Endodermal cell (in vitro differentiated cells): Measurements from ENCODE around the gene GPR89B. TPM values are rescaled to one million over a fixed set of nuclear protein-coding genes. Genes with fewer than 3 reads are reported as not detected.
"Not testable (repeated sequence)": the region's sequence is repeated elsewhere in the genome, so short reads cannot be mapped to it uniquely, and the experiment has no call there.

Experiments
- DNase-seq: peaks from one replicate; pipeline ENCODE4 v3.0.0-alpha.2; 2017
- H3K27ac ChIP-seq: 2 replicates; pipeline ENCODE4 v1.5.1; 2013; ENCODE audit warnings: mild to moderate bottlenecking, low read depth, low read length, moderate library complexity
- H3K27me3 ChIP-seq: 2 replicates; pipeline ENCODE4 v1.6.1; 2013; ENCODE audit warnings: mild to moderate bottlenecking, low read length, moderate library complexity; ENCODE audit not compliant: insufficient read depth, control insufficient read depth, poor library complexity, severe bottlenecking
- H3K36me3 ChIP-seq: 2 replicates; pipeline ENCODE4 v1.7.0; 2013; ENCODE audit warnings: mild to moderate bottlenecking, low read length, moderate library complexity; ENCODE audit not compliant: control insufficient read depth, insufficient read depth
- H3K4me1 ChIP-seq: one replicate; pipeline ENCODE4 v1.7.0; 2013; ENCODE audit warnings: low read length; ENCODE audit not compliant: control insufficient read depth, insufficient read depth
- H3K4me3 ChIP-seq: 2 replicates; pipeline ENCODE4 v1.5.1; 2013; ENCODE audit warnings: mild to moderate bottlenecking, low read length, moderate library complexity
- H3K9ac ChIP-seq: 2 replicates; pipeline ENCODE4 v1.6.1; 2013; ENCODE audit warnings: mild to moderate bottlenecking, low read length, moderate library complexity; ENCODE audit not compliant: poor library complexity, severe bottlenecking; ENCODE audit errors: extremely low read depth
- H3K9me3 ChIP-seq: 2 replicates; pipeline ENCODE4 v1.6.1; 2013; ENCODE audit warnings: mild to moderate bottlenecking, low read length, moderate library complexity; ENCODE audit not compliant: control insufficient read depth
- H3K27ac Mint-ChIP-seq: 2 replicates; pipeline ENCODE4 v1.8.0; 2020; ENCODE audit warnings: mixed read lengths
- H3K27me3 Mint-ChIP-seq: 2 replicates; pipeline ENCODE4 v1.8.0; 2021; ENCODE audit warnings: mild to moderate bottlenecking, mixed read lengths; ENCODE audit not compliant: insufficient read depth
- H3K36me3 Mint-ChIP-seq: 2 replicates; pipeline ENCODE4 v1.8.0; 2020; ENCODE audit warnings: low read depth, mixed read lengths
- H3K4me1 Mint-ChIP-seq: 2 replicates; pipeline ENCODE4 v1.8.0; 2020; ENCODE audit warnings: mixed read lengths
- H3K4me3 Mint-ChIP-seq: 2 replicates; pipeline ENCODE4 v1.8.0; 2020; ENCODE audit warnings: mild to moderate bottlenecking, moderate library complexity, mixed read lengths
- H3K9me3 Mint-ChIP-seq: 2 replicates; pipeline ENCODE4 v1.8.0; 2020; ENCODE audit warnings: mild to moderate bottlenecking, mixed read lengths
- WGBS, 2 experiments: methylation state at CpG; one replicate each; pipeline versions ENCODE4 v1.1.5 to v1.1.7; 2013; ENCODE audit warnings: missing lambda C conversion rate in 2 of 2, mixed read lengths in 1 of 2; ENCODE audit not compliant: insufficient coverage in 1 of 2, insufficient read length in 1 of 2; 5-methylcytosine and 5-hydroxymethylcytosine counted together
- total RNA-seq, 2 donors: library from RNA; stranded (reverse); fragmentation: NEBNext Ultra II Directional in 1 of 2; extraction: Animal tissue kit (Norgen Biotek cat#: 25700) in 1 of 2; gene quantifications; 2 replicates in 1 of 2; 3 replicates in 1 of 2; pipeline ENCODE4 v1.2.1, GENCODE V29; 2021

GPR89B gene
- total RNA-seq, 2 donors from 2014 or later = 22.7 to 26.6 TPM

- H3K27ac Mint-ChIP-seq, H3K4me3 Mint-ChIP-seq, H3K36me3 ChIP-seq, H3K4me3 ChIP-seq, H3K9me3 Mint-ChIP-seq, H3K4me1 ChIP-seq, DNase-seq, H3K9ac ChIP-seq, H3K27me3 ChIP-seq, H3K27me3 Mint-ChIP-seq, H3K4me1 Mint-ChIP-seq, H3K27ac ChIP-seq, H3K9me3 ChIP-seq: not testable (repeated sequence)
- H3K36me3 Mint-ChIP-seq = peaks cover 14% of the 10 kb centered on the region
- WGBS, 2 experiments = 92% methylated on average over 2 of the region's 2 CpGs; no CpG with 5 or more reads in 1 of the 2 experiments
Measured at GRCh38 chr1:147940456-147940855, 12.2 kb downstream of the GPR89B start.

- not testable (repeated sequence) for H3K9me3 Mint-ChIP-seq, H3K27me3 Mint-ChIP-seq, H3K36me3 Mint-ChIP-seq
Measured at GRCh38 chr1:147942563-147942962, 14.3 kb downstream of the GPR89B start.

GRCh38 chr1:147949517-147949916, 21.3 kb downstream of the GPR89B start:
- not testable (repeated sequence) for H3K4me3 Mint-ChIP-seq, H3K36me3 ChIP-seq, H3K27me3 Mint-ChIP-seq, H3K27me3 ChIP-seq, H3K4me1 Mint-ChIP-seq, DNase-seq, H3K4me3 ChIP-seq, H3K27ac ChIP-seq, H3K9ac ChIP-seq, H3K4me1 ChIP-seq, H3K27ac Mint-ChIP-seq, H3K9me3 ChIP-seq
- 97 to 100% methylated on average over 7 to 31 of the region's 35 CpGs for WGBS, 2 experiments
- Mint-ChIP-seq H3K36me3 (peaks cover 16% of the 10 kb centered on the region), H3K9me3 (peaks cover 13% of the 10 kb centered on the region)

More at GRCh38 chr1:147942563-147942962, 14.3 kb downstream of the GPR89B start:
- not testable (repeated sequence) for H3K27ac Mint-ChIP-seq, H3K27me3 ChIP-seq, H3K4me1 ChIP-seq, H3K9ac ChIP-seq, H3K27ac ChIP-seq, H3K9me3 ChIP-seq, DNase-seq, H3K4me3 Mint-ChIP-seq, H3K4me3 ChIP-seq, H3K36me3 ChIP-seq, H3K4me1 Mint-ChIP-seq
- no CpG with 5 or more reads among the region's 1 CpG for WGBS, 2 experiments

GRCh38 chr1:147958906-147959305, 30.7 kb downstream of the GPR89B start:
- 92 to 100% methylated on average over 1 of the region's 1 CpG for WGBS, 2 experiments
- not testable (repeated sequence) for H3K4me1 ChIP-seq, H3K9me3 ChIP-seq, H3K27me3 ChIP-seq, DNase-seq, H3K9ac ChIP-seq, H3K36me3 Mint-ChIP-seq, H3K4me3 Mint-ChIP-seq, H3K27ac Mint-ChIP-seq, H3K27ac ChIP-seq, H3K36me3 ChIP-seq, H3K4me3 ChIP-seq, H3K4me1 Mint-ChIP-seq, H3K27me3 Mint-ChIP-seq, H3K9me3 Mint-ChIP-seq

- not testable (repeated sequence) for DNase-seq, H3K27ac ChIP-seq, H3K4me1 ChIP-seq, H3K4me3 ChIP-seq, H3K9me3 Mint-ChIP-seq, H3K36me3 ChIP-seq, H3K27me3 ChIP-seq, H3K36me3 Mint-ChIP-seq, H3K4me3 Mint-ChIP-seq, H3K9me3 ChIP-seq, H3K27me3 Mint-ChIP-seq, H3K4me1 Mint-ChIP-seq, H3K9ac ChIP-seq, H3K27ac Mint-ChIP-seq
- 80 to 92% methylated on average over 1 to 2 of the region's 2 CpGs for WGBS, 2 experiments
Measured at GRCh38 chr1:147959680-147960079, 31.5 kb downstream of the GPR89B start.

GRCh38 chr1:147964575-147964974, 36.4 kb downstream of the GPR89B start:
- not testable (repeated sequence) for DNase-seq, H3K27me3 Mint-ChIP-seq, H3K4me1 ChIP-seq, H3K27ac ChIP-seq, H3K9ac ChIP-seq, H3K9me3 ChIP-seq, H3K4me3 ChIP-seq, H3K36me3 ChIP-seq, H3K27ac Mint-ChIP-seq, H3K4me1 Mint-ChIP-seq, H3K4me3 Mint-ChIP-seq, H3K27me3 ChIP-seq, H3K36me3 Mint-ChIP-seq, H3K9me3 Mint-ChIP-seq
- WGBS, 2 experiments = no CpG with 5 or more reads among the region's 1 CpG

- H3K9ac ChIP-seq, H3K27ac ChIP-seq, H3K36me3 ChIP-seq, H3K36me3 Mint-ChIP-seq, DNase-seq, H3K27ac Mint-ChIP-seq, H3K4me3 ChIP-seq, H3K27me3 Mint-ChIP-seq, H3K9me3 Mint-ChIP-seq, H3K4me1 Mint-ChIP-seq, H3K4me1 ChIP-seq, H3K4me3 Mint-ChIP-seq, H3K27me3 ChIP-seq, H3K9me3 ChIP-seq: not testable (repeated sequence)
- WGBS, 2 experiments = no CpG with 5 or more reads among the region's 1 CpG
Measured at GRCh38 chr1:147966657-147967056, 38.4 kb downstream of the GPR89B start.
